HG03196 (cell line): ENCODE measurements around the gene VTI1A.
"Not testable (repeated sequence)": the region's sequence is repeated elsewhere in the genome, so short reads cannot be mapped to it uniquely, and the experiment has no call there.

ENCODE experiments used
- ATAC-seq: cut with Tn5 transposase; IDR thresholded peaks from one replicate; pipeline ENCODE4 v1.9.1; 2021; ENCODE audit not compliant: unreplicated experiment

Gene VTI1A

DNA sequence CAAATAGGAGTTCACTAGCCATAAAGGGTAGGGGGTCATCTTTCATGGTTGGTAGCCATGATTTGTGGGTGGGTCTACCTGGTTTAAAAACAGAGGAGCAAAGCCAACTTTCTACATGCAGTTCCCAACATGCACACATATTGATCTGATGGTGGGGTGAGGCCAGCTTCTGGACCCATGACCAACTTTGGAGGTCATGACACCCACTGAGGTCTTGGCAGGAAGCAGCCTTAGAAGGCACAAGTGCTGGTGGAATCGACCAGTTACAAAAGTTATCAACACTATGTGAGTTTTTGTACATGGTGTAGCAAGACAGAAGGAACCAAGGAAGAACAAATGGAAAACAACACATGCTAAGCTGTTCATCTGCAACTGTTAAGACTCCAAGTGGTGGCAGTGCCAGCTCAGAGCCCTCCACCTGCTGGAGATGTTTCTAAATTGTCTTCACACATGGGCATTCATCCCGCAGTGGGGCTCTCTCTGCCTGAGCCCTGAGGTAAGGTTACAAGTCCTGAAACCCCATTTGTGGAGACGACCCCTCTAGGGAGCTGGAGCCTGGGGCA lies 401.9 kb downstream of the VTI1A start:
- no peak for ATAC-seq

DNA sequence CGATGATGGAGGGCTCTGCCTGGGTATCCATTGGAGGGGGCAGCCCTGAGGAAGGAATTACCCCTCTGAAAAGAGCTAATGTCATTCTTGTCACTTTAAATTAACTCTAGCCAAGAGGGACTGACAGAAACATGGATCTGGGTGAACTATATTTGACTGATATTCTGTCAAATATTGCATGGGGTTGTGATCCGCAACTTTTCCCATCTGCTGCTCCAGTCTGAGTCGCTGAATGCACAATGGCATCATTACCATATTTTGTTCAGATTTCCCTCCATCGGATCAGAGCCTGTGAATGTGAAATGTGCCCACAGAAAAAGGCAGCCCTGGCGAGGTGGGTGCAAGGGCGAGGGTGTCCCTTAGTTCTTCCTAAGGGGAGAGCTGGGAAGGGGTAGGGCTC lies 402.5 kb downstream of the VTI1A start:
- ATAC-seq = no peak

- ATAC-seq = no peak
Observed at GRCh38 chr10:112851181-112851580, 404.2 kb downstream of the VTI1A start.

DNA sequence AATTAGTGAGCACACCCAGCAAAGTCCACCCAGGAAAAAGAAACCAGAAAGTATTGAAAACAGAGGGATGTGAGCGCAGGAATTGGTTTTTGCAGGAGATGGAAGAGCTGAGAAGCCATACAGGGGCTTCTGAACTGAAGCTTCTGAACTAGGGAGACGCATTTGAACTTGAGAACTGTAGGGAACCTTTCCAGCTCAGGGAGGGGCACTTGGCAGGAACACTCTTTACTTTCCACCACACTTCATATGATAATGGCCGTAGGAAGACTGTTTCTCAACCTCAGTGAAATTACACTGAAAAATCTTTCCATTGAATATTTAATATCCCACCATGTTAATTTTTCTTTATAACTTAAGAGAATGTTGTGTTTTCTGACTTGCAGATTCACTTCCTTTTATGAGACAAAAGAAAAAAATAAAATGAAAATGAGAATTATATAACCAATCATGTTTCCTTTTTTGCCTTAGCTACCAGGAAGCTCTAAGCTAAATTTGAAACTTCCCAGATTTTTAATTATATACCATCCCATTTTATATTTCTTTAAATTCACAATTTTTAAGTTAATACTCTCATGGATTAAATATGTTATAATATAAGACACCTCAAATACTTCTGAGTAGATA lies 404.7 kb downstream of the VTI1A start:
- no peak for ATAC-seq

DNA sequence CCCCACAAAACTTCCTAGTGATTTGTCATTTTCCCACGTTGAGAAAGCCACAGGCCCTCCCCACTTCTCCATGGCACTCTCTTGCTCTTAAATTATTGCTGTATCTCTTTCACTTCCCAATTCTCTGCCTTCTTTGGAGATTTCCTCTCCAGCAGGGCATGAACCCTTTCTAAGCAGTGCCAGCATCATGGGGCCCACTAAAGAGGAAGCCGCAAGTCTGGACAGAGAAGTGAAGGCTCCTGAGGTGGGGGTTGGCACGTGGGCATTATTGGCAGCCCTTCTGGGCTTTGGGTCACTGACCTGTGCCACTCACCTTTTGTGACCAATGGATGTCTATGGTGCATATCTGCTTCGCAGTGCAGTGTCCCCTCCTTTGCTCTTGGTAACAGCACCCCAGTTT lies 405.3 kb downstream of the VTI1A start:
- ATAC-seq = no peak

DNA sequence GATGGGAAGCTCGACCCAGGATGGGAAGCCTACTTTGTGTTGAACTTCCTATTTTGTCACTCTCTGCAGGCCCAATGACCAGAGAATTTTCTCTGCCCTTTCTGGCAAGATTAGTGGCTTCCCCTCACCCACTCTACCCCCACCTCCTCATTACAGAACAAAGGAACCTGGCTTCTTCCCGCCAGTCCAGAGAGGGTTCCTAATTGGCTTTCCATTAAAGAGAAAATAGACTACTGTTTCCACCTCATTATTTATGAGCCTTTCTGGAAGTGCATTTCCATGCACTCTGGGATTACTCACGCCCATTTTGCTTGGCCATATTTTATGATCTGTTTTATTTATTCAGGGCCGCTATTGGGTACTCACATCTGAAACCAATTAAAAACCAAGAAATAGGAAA lies 408.1 kb downstream of the VTI1A start:
- ATAC-seq = no peak

DNA sequence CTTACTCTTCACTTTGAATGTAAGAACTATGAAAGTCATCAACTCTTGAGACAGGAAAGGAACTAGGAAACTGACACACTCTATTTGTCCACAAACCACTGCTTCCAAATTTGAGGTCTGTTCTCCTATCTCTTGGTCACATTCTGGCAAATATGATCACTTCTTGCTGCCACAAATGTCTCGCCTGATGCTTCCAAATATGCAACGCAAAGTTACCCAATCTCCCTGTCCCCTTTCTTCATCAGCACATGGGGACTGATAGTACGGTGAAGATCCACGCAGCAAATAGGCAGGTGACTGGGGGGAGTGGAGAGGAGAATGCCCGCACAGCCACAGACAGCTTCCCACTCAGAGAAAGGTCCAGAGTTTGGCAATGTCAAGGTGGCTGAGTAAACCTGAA lies 410.5 kb downstream of the VTI1A start:
- no peak for ATAC-seq

DNA sequence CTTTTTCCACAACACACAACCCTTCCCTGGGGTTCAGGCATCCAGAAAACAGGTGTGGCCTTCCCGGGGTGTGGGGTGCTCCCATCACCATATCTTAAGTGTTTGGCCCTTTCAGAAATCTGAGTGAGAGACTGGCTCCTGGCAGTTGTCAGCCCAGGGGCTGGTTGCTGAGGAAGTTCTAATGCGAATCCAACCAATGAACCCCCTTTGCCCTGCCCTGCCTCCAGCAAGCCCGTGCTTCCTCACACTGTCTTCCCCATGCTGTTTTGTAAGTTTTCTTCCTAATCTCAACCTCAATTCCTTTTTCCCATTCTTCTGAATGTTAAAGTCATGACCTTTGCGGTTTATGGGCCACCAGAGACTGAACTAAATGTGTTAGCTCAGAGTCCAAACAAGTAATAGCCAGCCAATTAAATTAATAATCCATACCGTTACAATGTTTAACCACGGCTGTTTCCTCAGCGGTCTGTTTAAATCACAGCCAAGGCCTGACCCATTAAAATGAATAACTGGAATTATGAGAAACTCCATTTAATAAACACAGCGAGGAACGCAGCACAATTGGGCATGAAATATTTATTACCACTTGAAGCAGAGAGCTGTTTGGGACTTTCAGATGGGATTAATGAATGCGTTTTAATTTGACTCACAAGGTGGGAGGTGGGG lies 412.1 kb downstream of the VTI1A start:
- no peak for ATAC-seq

GRCh38 chr10:112859793-112860192 lies 412.8 kb downstream of the VTI1A start:
- ATAC-seq = no peak

DNA sequence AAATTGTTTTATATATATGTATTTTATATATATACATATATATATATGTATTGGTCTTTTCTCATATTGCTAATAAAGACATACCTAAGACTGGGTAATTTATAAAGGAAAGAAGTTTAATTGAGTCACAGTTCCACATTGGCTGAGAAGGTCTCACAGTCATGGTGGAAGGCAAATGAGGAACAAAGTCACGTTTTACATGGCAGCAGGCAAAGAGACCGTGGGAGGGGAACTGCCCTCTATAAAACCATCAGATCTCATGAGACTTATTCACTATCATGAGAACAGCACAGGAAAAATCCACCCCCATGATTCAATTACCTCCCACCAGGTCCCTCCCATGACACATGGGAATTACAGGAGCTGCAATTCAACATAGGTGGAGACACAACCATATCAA lies 416.4 kb downstream of the VTI1A start:
- not testable (repeated sequence) for ATAC-seq
